ENCODE data around the gene NAA50.

GRCh38 chr3:113719294-113719693 is 26.8 kb downstream of the NAA50 start:
- TF ChIP-seq POLR2A (IDR thresholded peaks at IDR 0.05; ENCODE audit: low read depth, low read length) (no peak), POLR2AphosphoS5 (IDR thresholded peaks at IDR 0.05; ENCODE audit: low read depth, low read length) (no peak)
